Measurements from ENCODE around the gene RTF1.

The RTF1 gene

GRCh38 chr15:41501191-41501917 lies 84.5 kb downstream of the RTF1 start:
- H3K4me1 Mint-ChIP-seq, result peaks cover 23% of the 10 kb centered on the region
- ATAC-seq (peak; percentile 50), DNase-seq (no peak)
- H3K9me3 Mint-ChIP-seq, result no peaks in the 10 kb centered on the region
- no peaks in the 10 kb centered on the region for H3K36me3 Mint-ChIP-seq (ENCODE audit: low read depth)
- peak overlapping the region; percentile 63 for H3K4me3 Mint-ChIP-seq
- peaks cover 69% of the 10 kb centered on the region for H3K27me3 Mint-ChIP-seq
- H3K27ac Mint-ChIP-seq, result no peak overlapping the region

GRCh38 chr15:41501931-41502794 lies 85.3 kb downstream of the RTF1 start:
- Mint-ChIP-seq H3K36me3 (ENCODE audit: low read depth) (no peaks in the 10 kb centered on the region), H3K4me1 (peaks cover 23% of the 10 kb centered on the region), H3K27me3 (peaks cover 61% of the 10 kb centered on the region), H3K27ac (no peak overlapping the region), H3K9me3 (no peaks in the 10 kb centered on the region), H3K4me3 (peak overlapping the region; percentile 17)
- DNase-seq (no peak), ATAC-seq (peak; percentile 50)

GRCh38 chr15:41502795-41503668 lies 86.1 kb downstream of the RTF1 start:
- ATAC-seq (no peak), DNase-seq (no peak)
- Mint-ChIP-seq H3K27me3 (peaks cover 52% of the 10 kb centered on the region), H3K4me1 (peaks cover 23% of the 10 kb centered on the region), H3K4me3 (no peak overlapping the region), H3K27ac (no peak overlapping the region), H3K36me3 (ENCODE audit: low read depth) (no peaks in the 10 kb centered on the region), H3K9me3 (no peaks in the 10 kb centered on the region)

- Mint-ChIP-seq H3K4me1 (peaks cover 21% of the 10 kb centered on the region), H3K27ac (no peak overlapping the region), H3K36me3 (ENCODE audit: low read depth) (no peaks in the 10 kb centered on the region), H3K9me3 (no peaks in the 10 kb centered on the region), H3K4me3 (no peak overlapping the region), H3K27me3 (peaks cover 46% of the 10 kb centered on the region)
- ATAC-seq (no peak), DNase-seq (no peak)
Measured at GRCh38 chr15:41503669-41504010, 86.7 kb downstream of the RTF1 start.

- DNase-seq (no peak), ATAC-seq (no peak)
- no peak overlapping the region for H3K4me3 Mint-ChIP-seq
- peaks cover 21% of the 10 kb centered on the region for H3K4me1 Mint-ChIP-seq
- no peaks in the 10 kb centered on the region for H3K9me3 Mint-ChIP-seq
- H3K36me3 Mint-ChIP-seq (ENCODE audit: low read depth), result no peaks in the 10 kb centered on the region
- no peak overlapping the region for H3K27ac Mint-ChIP-seq
- peaks cover 34% of the 10 kb centered on the region for H3K27me3 Mint-ChIP-seq
Measured at GRCh38 chr15:41504751-41505492, 88.0 kb downstream of the RTF1 start.

GRCh38 chr15:41505776-41506175 lies 88.9 kb downstream of the RTF1 start:
- DNase-seq (no peak), ATAC-seq (no peak)
- no peak overlapping the region for H3K27ac Mint-ChIP-seq
- no peaks in the 10 kb centered on the region for H3K36me3 Mint-ChIP-seq (ENCODE audit: low read depth)
- peaks cover 34% of the 10 kb centered on the region for H3K27me3 Mint-ChIP-seq
- H3K9me3 Mint-ChIP-seq, result no peaks in the 10 kb centered on the region
- no peak overlapping the region for H3K4me3 Mint-ChIP-seq
- H3K4me1 Mint-ChIP-seq, result peaks cover 19% of the 10 kb centered on the region

- no peak for ATAC-seq
- peaks cover 10% of the 10 kb centered on the region for H3K4me1 Mint-ChIP-seq
- H3K27me3 Mint-ChIP-seq, result peaks cover 29% of the 10 kb centered on the region
- H3K27ac Mint-ChIP-seq, result no peak overlapping the region
- H3K9me3 Mint-ChIP-seq, result no peaks in the 10 kb centered on the region
- no peak overlapping the region for H3K4me3 Mint-ChIP-seq
- H3K36me3 Mint-ChIP-seq (ENCODE audit: low read depth), result no peaks in the 10 kb centered on the region
- DNase-seq, result no peak
Measured at GRCh38 chr15:41506796-41507341, 90.0 kb downstream of the RTF1 start.

- Mint-ChIP-seq H3K27ac (no peak overlapping the region), H3K27me3 (peaks cover 32% of the 10 kb centered on the region)
Measured at GRCh38 chr15:41507820-41508290, 91.0 kb downstream of the RTF1 start.

GRCh38 chr15:41510728-41511127 lies 93.8 kb downstream of the RTF1 start:
- peaks cover 24% of the 10 kb centered on the region for H3K4me1 Mint-ChIP-seq

More at GRCh38 chr15:41507820-41508290, 91.0 kb downstream of the RTF1 start:
- DNase-seq (no peak), ATAC-seq (no peak)
- no peaks in the 10 kb centered on the region for H3K36me3 Mint-ChIP-seq (ENCODE audit: low read depth)
- H3K4me3 Mint-ChIP-seq, result no peak overlapping the region
- H3K4me1 Mint-ChIP-seq, result peaks cover 12% of the 10 kb centered on the region
- no peaks in the 10 kb centered on the region for H3K9me3 Mint-ChIP-seq

GRCh38 chr15:41511331-41511898 lies 94.5 kb downstream of the RTF1 start:
- H3K4me3 Mint-ChIP-seq, result no peak overlapping the region
- peaks cover 24% of the 10 kb centered on the region for H3K4me1 Mint-ChIP-seq
- peaks cover 28% of the 10 kb centered on the region for H3K27me3 Mint-ChIP-seq
- H3K36me3 Mint-ChIP-seq (ENCODE audit: low read depth), result peaks cover 2% of the 10 kb centered on the region
- ATAC-seq (no peak), DNase-seq (no peak)
- no peak overlapping the region for H3K27ac Mint-ChIP-seq
- H3K9me3 Mint-ChIP-seq, result no peaks in the 10 kb centered on the region

More at GRCh38 chr15:41510728-41511127, 93.8 kb downstream of the RTF1 start:
- Mint-ChIP-seq H3K4me3 (no peak overlapping the region), H3K27ac (no peak overlapping the region), H3K36me3 (ENCODE audit: low read depth) (no peaks in the 10 kb centered on the region), H3K9me3 (no peaks in the 10 kb centered on the region), H3K27me3 (peaks cover 28% of the 10 kb centered on the region)
- DNase-seq (no peak), ATAC-seq (no peak)

- peaks cover 4% of the 10 kb centered on the region for H3K36me3 Mint-ChIP-seq (ENCODE audit: low read depth)
- no peak overlapping the region for H3K27ac Mint-ChIP-seq
Measured at GRCh38 chr15:41511899-41512369, 95.0 kb downstream of the RTF1 start.

GRCh38 chr15:41512512-41512939 lies 95.6 kb downstream of the RTF1 start:
- H3K4me1 Mint-ChIP-seq, result peaks cover 24% of the 10 kb centered on the region
- no peaks in the 10 kb centered on the region for H3K9me3 Mint-ChIP-seq
- peaks cover 4% of the 10 kb centered on the region for H3K36me3 Mint-ChIP-seq (ENCODE audit: low read depth)
- ATAC-seq (no peak), DNase-seq (no peak)
- peak overlapping the region; percentile 58 for H3K4me3 Mint-ChIP-seq
- peaks cover 28% of the 10 kb centered on the region for H3K27me3 Mint-ChIP-seq
- H3K27ac Mint-ChIP-seq, result no peak overlapping the region

More at GRCh38 chr15:41511899-41512369, 95.0 kb downstream of the RTF1 start:
- Mint-ChIP-seq H3K4me1 (peaks cover 24% of the 10 kb centered on the region), H3K9me3 (no peaks in the 10 kb centered on the region), H3K4me3 (peak overlapping the region; percentile 58), H3K27me3 (peaks cover 28% of the 10 kb centered on the region)
- ATAC-seq (peak; percentile 16), DNase-seq (no peak)

GRCh38 chr15:41512940-41513505 lies 96.1 kb downstream of the RTF1 start:
- peaks cover 7% of the 10 kb centered on the region for H3K36me3 Mint-ChIP-seq (ENCODE audit: low read depth)
- H3K27ac Mint-ChIP-seq, result no peak overlapping the region
- ATAC-seq, result peak; percentile 18
- peaks cover 24% of the 10 kb centered on the region for H3K4me1 Mint-ChIP-seq
- H3K4me3 Mint-ChIP-seq, result peak overlapping the region; percentile 58
- no peaks in the 10 kb centered on the region for H3K9me3 Mint-ChIP-seq
- peaks cover 28% of the 10 kb centered on the region for H3K27me3 Mint-ChIP-seq
- no peak for DNase-seq

Measured in activated naive CD8-positive, alpha-beta T cell treated with anti-CD3 and anti-CD28 coated beads, Interleukin-2, amount 50 U/mL, for 24 hours (primary cell).